Stimulated activated CD4-positive, alpha-beta T cell treated with anti-CD3 and anti-CD28 coated beads, Interleukin-12 subunit alpha, Interleukin-12 subunit beta, amount 100 ng/mL, for 48 hours (primary cell): ENCODE measurements around the gene G6PC2.
A peak's percentile ranks its signal among the peaks of the same experiment; 100 is the strongest.
"Not testable (repeated sequence)": the region's sequence is repeated elsewhere in the genome, so short reads cannot be mapped to it uniquely, and the experiment has no call there.

Experiments
- DNase-seq, 3 donors: peaks; one replicate each; pipeline ENCODE4 v3.0.0-alpha.2; 2020; ENCODE audit warnings: low read depth in 2 of 3, low spot score in 1 of 3

G6PC2 gene

GRCh38 chr2:168901003-168901402, at the start of gene G6PC2:
TSS of gene G6PC2 (plus strand) at chr2:168901291. CDS start at chr2:168901332, 41 bp downstream.
- no peak for DNase-seq

- DNase-seq: no peak
Measured at GRCh38 chr2:168851674-168852320, 49.3 kb upstream of the G6PC2 start.

- no peak for DNase-seq
Measured at GRCh38 chr2:168852481-168852880, 48.6 kb upstream of the G6PC2 start.

- DNase-seq: no peak
Measured at GRCh38 chr2:168853471-168853870, 47.6 kb upstream of the G6PC2 start.

GRCh38 chr2:168854651-168855050, 46.4 kb upstream of the G6PC2 start:
- no peak for DNase-seq

- DNase-seq: no peak
Measured at GRCh38 chr2:168855601-168856000, 45.5 kb upstream of the G6PC2 start.

GRCh38 chr2:168858146-168858545, 42.9 kb upstream of the G6PC2 start:
- DNase-seq: no peak

GRCh38 chr2:168867164-168867563, 33.9 kb upstream of the G6PC2 start:
- not testable (repeated sequence) for DNase-seq

- not testable (repeated sequence) for DNase-seq
Measured at GRCh38 chr2:168870369-168870768, 30.7 kb upstream of the G6PC2 start.

GRCh38 chr2:168870824-168871223, 30.3 kb upstream of the G6PC2 start:
- DNase-seq: not testable (repeated sequence)

- no peak for DNase-seq
Measured at GRCh38 chr2:168874368-168875054, 26.6 kb upstream of the G6PC2 start.

- DNase-seq: not testable (repeated sequence)
Measured at GRCh38 chr2:168882163-168882562, 18.9 kb upstream of the G6PC2 start.

GRCh38 chr2:168884975-168885374, 16.1 kb upstream of the G6PC2 start:
- DNase-seq: no peak

GRCh38 chr2:168889635-168890005, 11.5 kb upstream of the G6PC2 start:
- no peak for DNase-seq

- DNase-seq: peak; percentile 83 to 84 (median 84)
Measured at GRCh38 chr2:168890006-168890782, 10.9 kb upstream of the G6PC2 start, which contains the start of gene SPC25. TSS of gene SPC25 (minus strand) at chr2:168890430. CDS start at chr2:168889519, 911 bp downstream.

- no peak for DNase-seq
Measured at GRCh38 chr2:168892327-168892726, 8.8 kb upstream of the G6PC2 start.

- DNase-seq: no peak
Measured at GRCh38 chr2:168894101-168894500, 7.0 kb upstream of the G6PC2 start.

GRCh38 chr2:168894720-168895119, 6.4 kb upstream of the G6PC2 start:
- DNase-seq: no peak

GRCh38 chr2:168895771-168896170, 5.3 kb upstream of the G6PC2 start:
- no peak for DNase-seq

GRCh38 chr2:168896783-168897182, 4.3 kb upstream of the G6PC2 start:
- DNase-seq: no peak

GRCh38 chr2:168897449-168897848, 3.6 kb upstream of the G6PC2 start:
- no peak for DNase-seq

GRCh38 chr2:168903888-168904287, 2.8 kb downstream of the G6PC2 start:
- DNase-seq: no peak
